Activated naive CD4-positive, alpha-beta T cell treated with anti-CD3 and anti-CD28 coated beads, Interleukin-2, amount 10 ng/mL, durations not matched to agents 7 days and 5 days (primary cell): ENCODE data around the gene PMPCA.

Experiments
- CTCF ChIA-PET: fragments of 350-600 bp; sonication (Branson Sonifier 250); formaldehyde crosslinking; loops from one replicate; lab custom pipeline; 2021; ENCODE audit warnings: antibody characterized with exemption; lab: Charles Lee
- DNase-seq: peaks from one replicate; pipeline ENCODE4 v3.0.0-alpha.2; 2020
- H3K27ac Mint-ChIP-seq: one replicate; pipeline ENCODE4 v1.8.0; 2021; ENCODE audit warnings: mild to moderate bottlenecking, moderate library complexity, mixed read lengths
- H3K27me3 Mint-ChIP-seq: one replicate; pipeline ENCODE4 v1.8.0; 2021; ENCODE audit warnings: mild to moderate bottlenecking, mixed read lengths
- H3K36me3 Mint-ChIP-seq: one replicate; pipeline ENCODE4 v1.8.0; 2021; ENCODE audit warnings: mixed read lengths
- H3K4me1 Mint-ChIP-seq: one replicate; pipeline ENCODE4 v1.8.0; 2021; ENCODE audit warnings: mixed read lengths
- H3K4me3 Mint-ChIP-seq: one replicate; pipeline ENCODE4 v1.8.0; 2021; ENCODE audit warnings: mild to moderate bottlenecking, moderate library complexity, mixed read lengths
- H3K9me3 Mint-ChIP-seq: one replicate; pipeline ENCODE4 v1.8.0; 2021; ENCODE audit warnings: mixed read lengths

PMPCA gene, protein sequence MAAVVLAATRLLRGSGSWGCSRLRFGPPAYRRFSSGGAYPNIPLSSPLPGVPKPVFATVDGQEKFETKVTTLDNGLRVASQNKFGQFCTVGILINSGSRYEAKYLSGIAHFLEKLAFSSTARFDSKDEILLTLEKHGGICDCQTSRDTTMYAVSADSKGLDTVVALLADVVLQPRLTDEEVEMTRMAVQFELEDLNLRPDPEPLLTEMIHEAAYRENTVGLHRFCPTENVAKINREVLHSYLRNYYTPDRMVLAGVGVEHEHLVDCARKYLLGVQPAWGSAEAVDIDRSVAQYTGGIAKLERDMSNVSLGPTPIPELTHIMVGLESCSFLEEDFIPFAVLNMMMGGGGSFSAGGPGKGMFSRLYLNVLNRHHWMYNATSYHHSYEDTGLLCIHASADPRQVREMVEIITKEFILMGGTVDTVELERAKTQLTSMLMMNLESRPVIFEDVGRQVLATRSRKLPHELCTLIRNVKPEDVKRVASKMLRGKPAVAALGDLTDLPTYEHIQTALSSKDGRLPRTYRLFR

GRCh38 chr9:136410500-136411287 is at the start of gene PMPCA, which contains the start of gene ENTR1:
TSS of gene PMPCA (plus strand) at chr9:136410658. CDS start at chr9:136410669, 11 bp downstream.
TSS of gene ENTR1 (minus strand) at chr9:136410614. CDS start at chr9:136410397, 217 bp downstream.
- H3K9me3 Mint-ChIP-seq, result no peaks in the 10 kb centered on the region
- H3K4me3 Mint-ChIP-seq, result peak within 1 kb of the TSS; percentile 87
- CTCF ChIA-PET, result interaction anchor here (1.0 kb wide), 1 partner anchor 10 kb away, joined by 5 read pairs; the partner anchor contains the start of gene SNAPC4
- peaks cover 43% of the 10 kb centered on the region for H3K36me3 Mint-ChIP-seq
- peak within 1 kb of the TSS; percentile 92 for H3K27ac Mint-ChIP-seq
- no peaks in the 10 kb centered on the region for H3K27me3 Mint-ChIP-seq
- H3K4me1 Mint-ChIP-seq, result peaks cover 59% of the 10 kb centered on the region
- DNase-seq, result peak; percentile 96

GRCh38 chr9:136361047-136361753 is 49.3 kb upstream of the PMPCA start:
- CTCF ChIA-PET, result no interaction called here
- Mint-ChIP-seq H3K4me3 (no peak overlapping the region), H3K27ac (no peak overlapping the region)

GRCh38 chr9:136361754-136362449 is 48.6 kb upstream of the PMPCA start:
- CTCF ChIA-PET, result no interaction called here
- Mint-ChIP-seq H3K27me3 (peaks cover 4% of the 10 kb centered on the region), H3K27ac (peak overlapping the region; percentile 92), H3K4me3 (no peak overlapping the region), H3K9me3 (no peaks in the 10 kb centered on the region), H3K4me1 (peaks cover 9% of the 10 kb centered on the region), H3K36me3 (no peaks in the 10 kb centered on the region)
- no peak for DNase-seq

More at GRCh38 chr9:136361047-136361753, 49.3 kb upstream of the PMPCA start:
- no peak for DNase-seq
- no peaks in the 10 kb centered on the region for H3K9me3 Mint-ChIP-seq
- peaks cover 4% of the 10 kb centered on the region for H3K27me3 Mint-ChIP-seq
- H3K36me3 Mint-ChIP-seq, result no peaks in the 10 kb centered on the region
- H3K4me1 Mint-ChIP-seq, result peaks cover 9% of the 10 kb centered on the region

GRCh38 chr9:136362450-136362784 is 48.0 kb upstream of the PMPCA start:
- Mint-ChIP-seq H3K4me1 (peaks cover 9% of the 10 kb centered on the region), H3K4me3 (peak overlapping the region; percentile 82), H3K9me3 (no peaks in the 10 kb centered on the region), H3K27me3 (peaks cover 4% of the 10 kb centered on the region), H3K27ac (peak overlapping the region; percentile 92), H3K36me3 (no peaks in the 10 kb centered on the region)
- CTCF ChIA-PET, result no interaction called here
- DNase-seq, result no peak

- peak; percentile 96 for DNase-seq
- CTCF ChIA-PET, result interaction anchor here (0.6 to 1.6 kb wide), 6 partner anchors 9 to 125 kb away, joined by 3 to 5 read pairs (median 3); no protein-coding TSS in a partner anchor
- Mint-ChIP-seq H3K4me1 (peaks cover 9% of the 10 kb centered on the region), H3K27me3 (peaks cover 4% of the 10 kb centered on the region), H3K27ac (peak within 1 kb of the TSS; percentile 92), H3K9me3 (no peaks in the 10 kb centered on the region), H3K36me3 (no peaks in the 10 kb centered on the region), H3K4me3 (peak within 1 kb of the TSS; percentile 82)
Measured at GRCh38 chr9:136363106-136363948, 47.1 kb upstream of the PMPCA start, which contains the start of gene DNLZ. TSS of gene DNLZ (minus strand) at chr9:136363744. CDS start at chr9:136363714, 30 bp downstream.

DNA sequence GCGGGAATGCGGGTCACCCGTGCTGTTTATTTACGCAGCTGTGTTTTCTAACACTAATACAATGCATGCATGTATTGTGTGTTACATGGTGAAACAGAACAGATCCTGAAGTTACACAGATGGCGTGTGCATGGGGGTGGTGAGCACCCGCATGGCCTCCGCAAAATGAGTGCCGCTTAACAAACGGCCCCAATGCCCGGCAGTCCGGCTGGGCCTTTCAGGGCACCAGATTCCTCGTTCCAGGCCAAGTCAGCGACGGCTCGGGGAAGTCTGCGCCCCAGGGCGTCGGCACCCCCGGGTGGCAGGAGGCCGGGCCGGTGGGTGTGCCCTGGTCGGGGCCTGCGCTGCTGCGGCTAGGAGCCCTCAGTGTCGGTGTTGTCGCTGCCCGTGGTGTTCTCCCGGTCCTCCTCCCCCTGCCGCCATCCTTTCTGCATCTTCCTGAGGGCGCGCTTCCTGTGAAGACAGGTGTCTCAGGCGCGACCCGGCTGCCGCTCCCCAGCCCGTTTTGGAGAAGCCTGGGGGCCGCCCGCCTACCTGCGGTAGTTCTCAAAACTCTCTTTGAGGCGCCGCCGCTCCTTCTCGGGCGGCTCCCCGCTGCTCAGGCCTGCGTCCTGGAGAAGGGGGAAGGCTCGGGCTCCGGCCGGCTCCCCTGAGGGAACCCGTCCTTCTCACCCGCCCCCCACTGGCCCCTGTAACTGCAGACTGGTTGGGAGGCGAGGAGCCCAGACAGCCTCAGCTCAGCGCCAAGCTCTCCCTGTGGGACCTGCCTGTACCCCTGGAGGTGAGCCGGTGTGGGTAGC is 46.3 kb upstream of the PMPCA start:
- peak overlapping the region; percentile 40 for H3K4me3 Mint-ChIP-seq
- no peaks in the 10 kb centered on the region for H3K9me3 Mint-ChIP-seq
- no peaks in the 10 kb centered on the region for H3K36me3 Mint-ChIP-seq
- DNase-seq, result no peak
- peak overlapping the region; percentile 69 for H3K27ac Mint-ChIP-seq
- CTCF ChIA-PET, result interaction anchor here (1.0 to 1.6 kb wide), 5 partner anchors 10 to 52 kb away, joined by 3 to 5 read pairs (median 3); no protein-coding TSS in a partner anchor
- peaks cover 9% of the 10 kb centered on the region for H3K4me1 Mint-ChIP-seq
- peaks cover 4% of the 10 kb centered on the region for H3K27me3 Mint-ChIP-seq

DNA sequence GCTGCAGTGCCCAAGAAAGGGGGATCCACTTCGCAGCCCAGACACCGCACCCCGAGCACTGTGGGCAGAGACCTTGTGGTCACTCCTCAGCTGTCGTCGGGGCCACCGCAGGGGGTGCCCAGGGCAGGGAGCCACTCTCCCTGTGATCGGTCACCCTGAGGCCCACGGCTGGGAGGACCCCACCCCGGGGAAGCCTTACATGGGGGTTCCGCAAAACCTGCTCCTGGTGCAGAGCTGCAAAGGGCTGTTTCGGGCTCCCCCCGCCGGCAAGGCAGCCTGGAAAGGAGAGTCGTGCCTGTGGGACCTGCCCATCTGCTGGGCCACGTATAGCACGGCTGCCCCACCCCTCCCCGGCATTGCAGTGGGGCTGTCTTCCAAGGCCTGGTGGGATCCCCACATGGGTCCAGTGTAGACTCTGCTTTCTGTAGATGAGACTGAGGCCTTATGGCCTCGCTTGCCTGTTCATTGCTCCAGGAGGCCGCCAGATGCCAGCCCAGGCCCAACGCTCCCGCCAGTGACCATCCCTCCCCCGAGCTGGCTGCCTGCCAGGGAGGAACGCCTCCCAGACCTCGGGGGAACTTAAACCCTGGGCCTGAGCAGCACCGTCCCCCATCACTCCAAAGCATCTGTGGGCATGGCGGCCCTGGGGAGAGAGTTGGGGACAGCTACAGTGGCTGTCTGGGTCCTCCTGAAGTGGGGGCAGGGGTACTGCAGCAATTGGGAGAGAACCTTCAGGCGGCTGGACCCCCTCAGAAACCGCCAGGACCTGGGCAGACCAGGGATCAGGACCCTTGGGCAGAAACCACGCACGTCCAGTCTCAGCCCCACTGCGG is 45.3 kb upstream of the PMPCA start:
- H3K9me3 Mint-ChIP-seq, result no peaks in the 10 kb centered on the region
- peaks cover 9% of the 10 kb centered on the region for H3K4me1 Mint-ChIP-seq
- no peaks in the 10 kb centered on the region for H3K36me3 Mint-ChIP-seq
- H3K27ac Mint-ChIP-seq, result no peak overlapping the region
- peaks cover 4% of the 10 kb centered on the region for H3K27me3 Mint-ChIP-seq
- no peak overlapping the region for H3K4me3 Mint-ChIP-seq
- CTCF ChIA-PET, result interaction anchor here (1.4 to 1.6 kb wide), 2 partner anchors 22 to 52 kb away, joined by 4 to 5 read pairs; no protein-coding TSS in a partner anchor
- DNase-seq, result no peak

DNA sequence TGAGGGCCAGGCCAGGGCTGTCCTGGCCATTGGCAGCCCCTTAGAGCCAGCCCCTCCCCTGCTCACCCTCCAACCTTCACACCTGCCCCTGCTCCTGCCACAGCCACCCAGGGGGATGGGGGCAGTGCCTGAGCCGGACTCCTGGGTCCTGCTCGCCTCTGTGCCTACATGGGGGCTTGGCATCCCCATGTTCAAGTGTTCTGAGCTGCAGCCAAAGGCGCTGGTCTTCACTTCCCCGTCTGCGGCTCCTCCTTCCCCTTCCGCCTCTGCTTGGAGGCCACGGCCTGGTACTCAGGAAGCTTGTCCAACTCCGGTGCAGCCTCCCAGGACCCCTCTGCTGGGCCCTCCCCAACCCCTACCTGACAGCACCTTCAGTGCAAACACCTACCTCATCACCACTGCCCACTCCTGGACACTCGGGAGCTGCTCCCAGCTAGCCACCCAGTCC is 44.7 kb upstream of the PMPCA start:
- no peaks in the 10 kb centered on the region for H3K36me3 Mint-ChIP-seq
- H3K4me3 Mint-ChIP-seq, result no peak overlapping the region
- CTCF ChIA-PET, result interaction anchor here (1.4 to 1.6 kb wide), 3 partner anchors 21 to 53 kb away, joined by 4 to 5 read pairs (median 4); no protein-coding TSS in a partner anchor
- no peak for DNase-seq
- peaks cover 9% of the 10 kb centered on the region for H3K4me1 Mint-ChIP-seq
- H3K27me3 Mint-ChIP-seq, result peaks cover 4% of the 10 kb centered on the region
- H3K9me3 Mint-ChIP-seq, result no peaks in the 10 kb centered on the region
- H3K27ac Mint-ChIP-seq, result no peak overlapping the region

DNA sequence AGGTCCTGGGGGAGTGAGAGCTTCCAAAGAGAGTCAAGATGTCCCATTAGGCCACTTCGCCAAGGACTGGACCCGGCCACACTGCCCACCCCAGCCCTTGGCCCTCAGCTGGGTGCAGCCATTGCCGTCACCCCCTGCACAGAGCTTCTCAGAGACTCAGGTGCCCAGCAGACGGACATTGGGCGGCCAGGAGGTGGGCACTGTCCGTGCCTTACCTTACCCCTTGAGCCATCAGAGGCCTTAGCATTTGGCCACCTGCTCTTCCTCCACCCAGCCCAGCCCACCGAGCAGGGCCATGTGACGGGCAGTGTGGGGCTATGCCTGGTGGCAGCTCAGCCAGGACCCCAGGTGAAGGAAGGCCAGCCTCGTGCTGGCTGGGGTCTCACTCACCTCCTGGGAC is 43.6 kb upstream of the PMPCA start:
- CTCF ChIA-PET, result interaction anchor here (1.4 to 1.6 kb wide), 2 partner anchors 34 to 54 kb away, joined by 4 to 5 read pairs; no protein-coding TSS in a partner anchor

GRCh38 chr9:136367296-136368145 is 42.9 kb upstream of the PMPCA start:
- H3K4me1 Mint-ChIP-seq, result peaks cover 9% of the 10 kb centered on the region
- H3K9me3 Mint-ChIP-seq, result no peaks in the 10 kb centered on the region
- H3K36me3 Mint-ChIP-seq, result no peaks in the 10 kb centered on the region
- CTCF ChIA-PET, result no interaction called here
- H3K27ac Mint-ChIP-seq, result no peak overlapping the region
- peaks cover 4% of the 10 kb centered on the region for H3K27me3 Mint-ChIP-seq
- no peak for DNase-seq
- no peak overlapping the region for H3K4me3 Mint-ChIP-seq

More for the DNA sequence above, 43.6 kb upstream of the PMPCA start:
- Mint-ChIP-seq H3K4me1 (peaks cover 9% of the 10 kb centered on the region), H3K9me3 (no peaks in the 10 kb centered on the region), H3K27me3 (peaks cover 4% of the 10 kb centered on the region), H3K36me3 (no peaks in the 10 kb centered on the region), H3K27ac (no peak overlapping the region), H3K4me3 (no peak overlapping the region)
- no peak for DNase-seq
